ENCODE data around the gene CCDC112.

DNA sequence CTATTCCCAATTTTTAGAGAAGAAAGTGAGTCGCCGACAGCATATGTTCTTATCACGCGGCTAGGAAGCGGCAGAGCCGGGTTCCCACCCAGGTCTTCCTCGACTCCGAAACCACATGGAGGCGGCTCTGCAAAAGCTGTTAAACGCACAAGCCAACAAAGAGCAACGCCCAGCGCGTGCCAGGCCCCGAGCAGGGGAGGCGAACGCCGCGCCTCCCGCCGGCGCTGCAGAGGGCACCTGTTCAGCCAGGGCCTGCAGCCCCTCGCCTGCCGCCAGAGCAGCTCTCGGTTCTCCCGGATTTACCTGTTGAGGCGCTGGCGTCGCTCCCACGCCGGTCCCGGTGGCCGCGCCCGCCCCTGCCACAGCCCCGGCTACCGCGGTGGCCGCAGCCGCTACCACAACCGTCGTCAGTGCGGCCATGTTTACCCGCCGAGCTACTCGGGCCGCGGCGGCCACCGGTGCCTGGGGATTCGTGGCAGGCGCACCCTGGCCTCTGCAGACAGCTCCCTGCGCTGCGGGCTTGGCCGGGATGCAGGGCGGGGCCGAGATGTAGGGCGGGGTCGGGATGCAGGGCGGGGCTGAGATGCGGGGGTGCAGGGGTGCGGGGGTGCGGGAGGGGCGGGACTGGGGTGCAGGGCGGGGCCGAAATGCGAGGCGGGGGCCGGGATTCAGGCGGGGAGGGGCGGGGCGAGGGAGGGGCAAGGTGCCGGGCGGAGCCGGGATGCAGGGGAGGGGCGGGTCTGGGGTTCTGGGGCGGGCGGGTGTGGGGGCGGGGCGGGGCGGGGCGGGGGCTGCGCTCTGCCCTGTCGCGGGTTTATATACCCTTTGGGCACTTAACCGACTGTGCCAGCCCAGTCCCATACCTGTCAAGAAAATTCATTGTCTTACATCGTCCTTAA, at the start of gene CCDC112:
- peak; percentile 80 for TF ChIP-seq POLR2AphosphoS5 (IDR thresholded peaks at IDR 0.05; ENCODE audit: insufficient read depth, low read depth, low read length)
- TF ChIP-seq, protein P1, sequence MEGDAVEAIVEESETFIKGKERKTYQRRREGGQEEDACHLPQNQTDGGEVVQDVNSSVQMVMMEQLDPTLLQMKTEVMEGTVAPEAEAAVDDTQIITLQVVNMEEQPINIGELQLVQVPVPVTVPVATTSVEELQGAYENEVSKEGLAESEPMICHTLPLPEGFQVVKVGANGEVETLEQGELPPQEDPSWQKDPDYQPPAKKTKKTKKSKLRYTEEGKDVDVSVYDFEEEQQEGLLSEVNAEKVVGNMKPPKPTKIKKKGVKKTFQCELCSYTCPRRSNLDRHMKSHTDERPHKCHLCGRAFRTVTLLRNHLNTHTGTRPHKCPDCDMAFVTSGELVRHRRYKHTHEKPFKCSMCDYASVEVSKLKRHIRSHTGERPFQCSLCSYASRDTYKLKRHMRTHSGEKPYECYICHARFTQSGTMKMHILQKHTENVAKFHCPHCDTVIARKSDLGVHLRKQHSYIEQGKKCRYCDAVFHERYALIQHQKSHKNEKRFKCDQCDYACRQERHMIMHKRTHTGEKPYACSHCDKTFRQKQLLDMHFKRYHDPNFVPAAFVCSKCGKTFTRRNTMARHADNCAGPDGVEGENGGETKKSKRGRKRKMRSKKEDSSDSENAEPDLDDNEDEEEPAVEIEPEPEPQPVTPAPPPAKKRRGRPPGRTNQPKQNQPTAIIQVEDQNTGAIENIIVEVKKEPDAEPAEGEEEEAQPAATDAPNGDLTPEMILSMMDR (IDR thresholded peaks at IDR 0.05; ENCODE audit: extremely low read depth in 1 of 2, insufficient read depth in 1 of 2, low read depth in 1 of 2, low read length in 2 of 2) = peak in 1 of 2 donors; percentile 9
- peak; percentile 85 for TF ChIP-seq POLR2A (IDR thresholded peaks at IDR 0.05; ENCODE audit: low read depth, low read length)
- no peak for TF ChIP-seq FOS (IDR thresholded peaks at IDR 0.05; ENCODE audit: borderline replicate concordance, insufficient read depth, low read length)
- TF ChIP-seq, protein P2, sequence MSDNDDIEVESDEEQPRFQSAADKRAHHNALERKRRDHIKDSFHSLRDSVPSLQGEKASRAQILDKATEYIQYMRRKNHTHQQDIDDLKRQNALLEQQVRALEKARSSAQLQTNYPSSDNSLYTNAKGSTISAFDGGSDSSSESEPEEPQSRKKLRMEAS (IDR thresholded peaks at IDR 0.05; ENCODE audit: insufficient read depth, insufficient read length) = no peak
- TF ChIP-seq GATA2 (IDR thresholded peaks at IDR 0.05; ENCODE audit: insufficient read depth, insufficient read length, low read depth, low read length) = no peak

All from endothelial cell of umbilical vein (primary cell).